ENCODE results near the gene S100A1.
A peak's percentile ranks its signal among the peaks of the same experiment; 100 is the strongest.
"Not testable (repeated sequence)": the region's sequence is repeated elsewhere in the genome, so short reads cannot be mapped to it uniquely, and the experiment has no call there.

The S100A1 gene

DNA sequence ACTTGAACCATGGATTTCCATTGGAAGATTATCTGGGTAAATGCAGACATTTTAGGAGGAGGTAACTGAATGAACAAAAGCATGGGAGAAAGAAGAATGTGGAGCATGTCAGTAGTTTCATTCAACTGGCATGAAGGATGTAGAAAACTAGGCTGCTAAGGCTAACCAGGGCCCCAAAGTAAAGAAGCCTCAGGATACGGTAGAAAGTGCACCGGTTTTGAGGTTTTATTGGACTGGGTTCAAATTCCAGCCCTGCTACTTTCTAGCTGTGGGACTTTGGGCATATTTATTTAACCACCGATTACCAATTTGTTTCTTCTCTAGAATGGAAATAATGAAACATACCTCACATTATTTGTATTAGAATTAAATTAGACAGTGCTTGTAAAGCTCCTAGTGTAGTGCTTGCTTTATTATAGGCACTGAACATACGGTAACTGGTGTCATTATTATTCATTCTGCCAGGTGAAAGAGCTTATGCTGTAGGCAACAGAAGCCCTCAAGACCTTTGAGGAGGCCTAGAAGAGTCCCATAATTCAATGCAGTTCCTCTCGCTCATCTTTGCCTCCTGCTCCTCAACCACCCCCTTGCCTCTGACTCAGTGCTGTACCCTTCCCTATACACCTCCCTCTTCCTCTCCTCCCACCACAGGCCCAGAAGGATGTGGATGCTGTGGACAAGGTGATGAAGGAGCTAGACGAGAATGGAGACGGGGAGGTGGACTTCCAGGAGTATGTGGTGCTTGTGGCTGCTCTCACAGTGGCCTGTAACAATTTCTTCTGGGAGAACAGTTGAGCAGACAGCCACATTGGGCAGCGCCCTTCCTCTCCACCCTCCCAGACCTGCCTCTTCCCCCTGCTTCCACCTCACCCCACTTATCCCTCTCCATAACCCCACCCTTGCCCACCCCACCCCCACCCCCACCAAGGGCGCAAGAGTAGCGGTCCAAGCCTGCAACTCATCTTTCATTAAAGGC, 3.1 kb downstream of the S100A1 start:
- no peak for DNase-seq (ENCODE audit: low spot score)

DNA sequence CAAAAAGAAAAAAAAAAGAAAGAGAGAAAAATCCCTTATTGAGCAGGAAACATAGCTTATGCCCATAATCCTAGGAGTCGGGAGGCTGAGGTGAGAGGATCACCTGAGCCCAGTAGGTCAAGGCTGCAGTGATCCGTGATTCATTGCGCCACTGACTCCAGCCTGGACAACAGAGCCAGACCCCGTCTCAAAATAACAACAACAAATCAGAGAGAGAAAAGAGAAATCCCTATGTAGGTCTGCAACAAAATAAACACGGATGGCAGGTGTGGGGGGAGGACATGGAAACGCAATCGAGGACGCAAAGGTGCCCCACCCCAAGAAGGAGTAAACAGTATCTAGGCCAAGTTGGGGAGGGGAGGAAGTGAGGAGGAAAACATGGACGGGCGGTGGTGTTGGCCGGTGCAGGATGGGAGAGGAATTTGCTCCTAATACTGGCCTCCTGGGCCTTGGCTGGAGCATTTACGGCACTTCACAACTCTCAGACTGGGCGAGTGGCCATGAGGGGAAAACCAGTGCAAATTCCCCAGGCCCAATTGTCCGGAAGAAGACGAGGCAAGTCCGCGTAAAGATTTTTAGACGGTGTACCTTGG, 5.0 kb downstream of the S100A1 start:
- no peak for DNase-seq (ENCODE audit: low spot score)

DNA sequence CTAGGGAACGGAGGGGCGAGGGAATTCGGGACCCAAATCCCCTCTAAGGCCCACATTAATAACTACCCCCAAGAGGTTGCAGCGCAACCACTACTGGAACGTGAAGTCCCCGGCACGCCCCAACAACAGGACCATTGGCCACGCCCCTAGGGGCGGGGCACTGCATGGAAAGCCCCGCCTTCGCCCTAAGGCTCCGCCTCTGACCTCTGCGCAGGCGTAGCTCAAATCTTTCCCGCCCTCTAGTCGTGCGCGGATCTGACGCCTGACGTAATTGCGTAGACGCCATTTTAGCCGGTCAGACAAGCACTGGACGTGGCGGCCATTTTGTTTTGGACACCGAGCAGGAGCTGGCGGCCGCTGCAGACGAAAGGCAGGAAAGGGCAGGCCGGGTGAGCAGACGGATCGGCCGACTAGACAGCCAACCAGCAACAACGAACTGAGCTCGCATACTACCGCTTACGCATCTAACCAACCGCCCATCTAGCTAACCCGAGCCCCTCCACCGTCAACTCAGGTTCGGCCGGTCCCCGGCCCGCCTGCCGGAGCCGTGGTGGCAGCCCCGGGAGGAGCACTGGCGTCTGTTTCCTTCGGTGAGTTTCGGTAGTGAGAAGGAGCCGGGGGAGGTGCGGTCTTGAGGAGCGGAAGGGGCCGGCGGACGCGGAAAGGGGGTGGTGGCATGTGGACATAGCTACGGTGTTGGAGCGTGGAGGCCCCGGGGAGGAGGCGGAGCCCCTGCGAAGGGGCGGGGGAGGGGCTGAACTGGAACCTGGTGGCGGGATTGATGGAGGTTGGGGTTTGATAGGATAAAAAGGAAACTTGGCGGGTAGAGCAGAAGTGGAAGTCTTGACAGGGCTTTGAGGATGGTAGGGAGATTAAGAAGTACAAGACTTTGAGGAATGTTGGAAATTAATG, 5.8 kb downstream of the S100A1 start, which contains the start of gene CHTOP:
TSS of gene CHTOP (plus strand) at position 313 of the 912 bp plus-strand sequence. CDS start 2,523 bp downstream, outside the sequence.
- DNase-seq (ENCODE audit: low spot score), result peak; percentile 96

DNA sequence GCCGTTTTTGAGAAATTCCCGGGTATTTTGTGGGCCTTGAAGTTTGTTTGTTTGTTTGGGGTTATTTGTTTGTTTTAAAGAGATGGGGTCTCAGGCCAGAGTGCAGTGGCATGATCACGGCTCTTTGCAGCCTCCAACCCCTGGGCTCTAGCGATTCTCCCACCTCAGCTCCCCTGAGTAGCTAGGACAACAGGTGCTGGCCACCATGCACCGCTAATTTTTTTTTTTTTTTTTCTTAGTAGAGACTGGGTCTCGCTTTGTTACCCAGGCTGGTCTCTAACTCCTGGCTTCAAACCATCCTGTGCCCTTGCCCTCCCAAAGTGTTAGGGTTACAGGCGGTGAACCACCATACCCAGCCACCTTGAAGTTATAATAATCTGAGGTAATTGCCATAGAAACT, 7.6 kb downstream of the S100A1 start:
- DNase-seq (ENCODE audit: low spot score), result no peak

DNA sequence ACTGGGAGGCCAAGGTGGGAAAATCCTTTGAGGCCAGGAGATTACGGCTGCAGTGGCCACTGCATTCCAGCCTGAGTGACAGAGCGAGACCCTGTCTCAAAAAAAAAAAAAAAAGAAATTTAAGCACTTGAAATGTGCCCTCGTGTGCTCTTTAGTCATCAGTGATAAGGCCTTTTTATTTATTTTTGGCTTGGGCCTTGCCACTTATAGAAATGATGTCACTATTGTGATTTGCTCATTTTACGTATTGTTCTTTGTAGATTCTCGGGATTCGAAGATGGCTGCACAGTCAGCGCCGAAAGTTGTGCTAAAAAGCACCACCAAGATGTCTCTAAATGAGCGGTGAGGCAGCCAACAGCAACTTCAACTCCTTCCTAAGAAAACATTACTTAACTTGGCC, 8.1 kb downstream of the S100A1 start:
- no peak for DNase-seq (ENCODE audit: low spot score)

DNA sequence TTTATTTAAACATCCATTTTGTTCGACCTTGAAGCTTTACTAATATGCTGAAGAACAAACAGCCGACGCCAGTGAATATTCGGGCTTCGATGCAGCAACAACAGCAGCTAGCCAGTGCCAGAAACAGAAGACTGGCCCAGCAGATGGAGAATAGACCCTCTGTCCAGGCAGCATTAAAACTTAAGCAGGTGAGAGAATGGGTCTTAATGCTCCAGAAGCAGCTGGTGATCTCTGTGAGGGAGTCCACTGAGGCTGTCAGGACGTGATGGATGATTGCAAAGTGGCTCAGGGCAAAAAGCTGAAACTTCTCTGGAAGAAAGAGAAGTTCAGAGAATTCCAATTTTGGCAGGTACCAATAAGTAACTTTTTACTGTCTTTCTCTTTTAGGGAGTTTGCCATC, 10.0 kb downstream of the S100A1 start:
- DNase-seq (ENCODE audit: low spot score), result no peak

DNA sequence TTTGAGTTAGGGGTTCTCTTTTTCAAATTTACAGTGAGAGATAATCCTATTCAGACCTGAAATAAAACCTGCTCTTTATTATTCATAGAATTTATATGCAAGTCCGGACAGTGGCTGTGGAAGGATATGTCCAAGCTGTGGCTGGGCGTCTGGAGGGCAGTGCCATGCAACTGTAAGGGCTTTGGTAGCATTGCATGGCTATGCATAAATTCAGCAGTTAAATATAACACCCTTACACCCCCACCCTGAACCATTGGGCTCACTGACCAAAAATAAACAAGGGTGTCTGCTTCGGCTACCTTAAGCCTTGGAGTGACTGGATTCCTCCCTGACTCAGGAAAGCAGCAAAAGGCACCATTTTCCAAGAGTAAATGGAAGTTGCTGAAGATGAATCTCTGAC, 11.0 kb downstream of the S100A1 start:
- no peak for DNase-seq (ENCODE audit: low spot score)

DNA sequence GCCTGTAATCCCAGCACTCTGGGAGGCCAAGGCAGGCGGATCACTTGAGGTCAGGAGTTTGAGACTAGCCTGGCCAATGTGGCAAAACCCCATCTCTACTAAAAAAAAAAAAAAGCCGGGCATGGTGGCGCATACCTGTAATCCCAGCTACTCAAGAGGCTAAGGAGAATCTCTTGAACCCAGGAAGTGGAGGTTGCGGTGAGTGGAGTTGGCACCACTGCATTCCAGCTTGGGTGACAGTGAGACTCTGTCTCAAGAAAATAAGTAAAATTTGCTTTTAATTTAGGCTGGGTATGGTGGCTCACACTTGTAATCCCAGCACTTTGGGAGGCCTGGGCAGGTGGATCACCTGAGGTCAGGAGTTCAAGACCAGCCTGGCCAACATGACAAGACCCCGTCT, 12.0 kb downstream of the S100A1 start:
- not testable (repeated sequence) for DNase-seq (ENCODE audit: low spot score)

DNA sequence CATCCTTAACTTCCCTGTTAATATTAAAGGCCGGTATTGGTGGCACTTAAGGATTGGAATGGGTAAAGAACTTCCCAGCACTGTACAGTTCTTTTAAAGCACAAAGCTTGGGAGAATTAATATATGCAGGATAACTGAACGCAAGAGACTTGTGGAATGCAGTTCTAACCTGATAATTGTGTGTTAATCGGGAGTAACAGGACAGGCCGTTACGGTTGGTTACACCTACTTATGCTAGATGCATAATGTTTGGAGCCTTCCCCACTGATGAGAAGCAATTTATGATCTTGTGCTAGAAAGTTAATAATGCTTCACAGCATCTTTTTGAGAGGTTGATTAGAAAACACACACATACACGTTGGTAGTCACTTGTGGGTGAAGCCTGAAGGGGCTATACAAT, 12.6 kb downstream of the S100A1 start:
- no peak for DNase-seq (ENCODE audit: low spot score)

DNA sequence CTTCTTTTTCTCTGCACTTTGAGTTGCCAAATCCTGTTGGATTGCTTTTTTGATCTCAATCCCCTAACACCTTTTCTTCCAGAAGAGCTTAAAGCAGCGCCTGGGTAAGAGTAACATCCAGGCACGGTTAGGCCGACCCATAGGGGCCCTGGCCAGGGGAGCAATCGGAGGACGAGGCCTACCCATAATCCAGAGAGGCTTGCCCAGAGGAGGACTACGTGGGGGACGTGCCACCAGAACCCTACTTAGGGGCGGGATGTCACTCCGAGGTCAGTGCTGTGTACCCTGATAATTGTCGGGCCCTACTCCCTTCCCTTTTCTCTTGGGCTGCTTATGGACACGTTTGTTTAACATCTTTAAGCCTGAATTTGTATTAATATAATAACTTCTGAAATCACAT, 13.9 kb downstream of the S100A1 start:
- no peak for DNase-seq (ENCODE audit: low spot score)

DNA sequence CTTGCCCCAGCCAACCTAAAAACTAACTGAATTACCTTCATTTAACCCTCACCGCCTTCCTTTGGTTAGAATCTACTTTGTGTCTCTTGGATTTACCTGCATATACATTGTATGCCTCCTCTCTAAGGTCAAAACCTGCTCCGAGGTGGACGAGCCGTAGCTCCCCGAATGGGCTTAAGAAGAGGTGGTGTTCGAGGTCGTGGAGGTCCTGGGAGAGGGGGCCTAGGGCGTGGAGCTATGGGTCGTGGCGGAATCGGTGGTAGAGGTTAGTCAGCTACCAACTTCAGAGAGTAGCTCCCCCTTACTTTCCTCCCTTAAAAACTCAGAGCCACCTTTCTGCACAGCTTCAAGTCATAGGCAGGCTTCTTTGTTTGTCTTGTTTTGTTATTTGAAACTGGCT, 14.9 kb downstream of the S100A1 start:
- DNase-seq (ENCODE audit: low spot score), result no peak

DNA sequence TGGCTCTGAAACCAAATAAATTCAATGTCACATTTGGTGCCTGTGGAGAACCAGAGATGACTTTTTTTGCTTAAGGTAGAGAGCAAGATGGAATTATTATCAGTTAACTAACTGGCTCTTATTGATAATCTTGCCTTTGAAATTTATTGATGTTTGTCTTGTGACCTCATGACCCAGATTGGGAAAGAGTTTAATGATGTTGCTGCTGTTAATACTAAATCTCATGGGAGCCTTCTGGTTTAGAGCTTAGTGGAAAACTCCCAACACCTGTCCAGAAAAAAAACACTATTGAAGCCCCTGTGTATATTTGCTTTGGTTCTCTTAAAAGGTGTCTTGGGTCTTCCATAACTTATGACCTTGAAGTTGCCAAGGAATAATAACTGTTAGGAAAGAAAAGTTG, 15.6 kb downstream of the S100A1 start:
- DNase-seq (ENCODE audit: low spot score), result no peak

DNA sequence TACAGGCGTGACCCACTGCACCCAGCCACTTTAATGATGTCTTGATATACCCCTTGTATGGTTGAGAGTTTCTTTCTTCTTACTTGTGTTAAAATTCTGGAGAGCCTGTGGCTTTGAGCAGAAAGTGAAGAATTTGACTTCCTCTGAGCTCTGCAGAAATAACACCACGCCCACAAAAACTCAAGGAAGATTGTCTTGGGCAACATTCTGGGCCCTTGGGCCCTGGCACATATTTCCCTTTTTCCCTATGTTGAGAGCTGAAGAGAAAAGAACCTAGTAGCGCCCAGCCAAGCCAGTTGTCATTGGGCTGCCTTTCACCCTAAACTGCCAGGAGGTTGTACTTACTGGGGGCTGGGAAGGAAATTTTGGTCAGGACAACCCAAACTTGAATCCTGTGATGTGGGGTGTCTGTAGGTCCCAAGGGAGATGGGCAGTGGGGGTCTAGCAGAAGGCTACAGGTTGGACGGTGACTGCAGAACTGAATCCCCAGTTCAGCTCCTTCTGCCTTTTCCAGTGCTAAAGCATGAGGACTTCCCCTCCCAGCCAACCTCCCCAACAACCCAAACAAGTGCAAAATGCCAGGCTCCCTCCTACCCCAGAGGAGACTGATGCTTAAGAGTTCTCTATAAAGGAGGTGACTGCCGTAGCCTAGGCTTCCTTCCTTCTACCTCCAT, 18.6 kb downstream of the S100A1 start:
- no peak for DNase-seq (ENCODE audit: low spot score)

DNA sequence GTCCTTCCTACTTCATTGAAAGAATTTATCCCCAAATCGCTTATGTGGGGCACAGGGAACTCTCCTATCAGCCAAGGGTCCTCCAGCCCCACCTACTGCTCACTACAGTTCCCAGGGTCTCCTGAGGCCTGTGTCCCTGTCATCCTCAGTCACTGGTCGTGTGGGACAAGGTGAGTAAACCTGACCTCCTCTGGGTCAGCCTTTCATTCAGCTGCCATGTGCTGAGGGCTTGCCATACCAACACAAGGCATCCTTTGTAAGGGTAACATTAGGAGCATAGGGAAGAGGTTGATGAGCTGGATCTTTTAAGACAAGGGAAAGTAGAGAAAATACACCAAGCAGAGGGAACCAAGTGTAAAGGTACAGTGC, 19.1 kb downstream of the S100A1 start:
- no peak for DNase-seq (ENCODE audit: low spot score)

DNA sequence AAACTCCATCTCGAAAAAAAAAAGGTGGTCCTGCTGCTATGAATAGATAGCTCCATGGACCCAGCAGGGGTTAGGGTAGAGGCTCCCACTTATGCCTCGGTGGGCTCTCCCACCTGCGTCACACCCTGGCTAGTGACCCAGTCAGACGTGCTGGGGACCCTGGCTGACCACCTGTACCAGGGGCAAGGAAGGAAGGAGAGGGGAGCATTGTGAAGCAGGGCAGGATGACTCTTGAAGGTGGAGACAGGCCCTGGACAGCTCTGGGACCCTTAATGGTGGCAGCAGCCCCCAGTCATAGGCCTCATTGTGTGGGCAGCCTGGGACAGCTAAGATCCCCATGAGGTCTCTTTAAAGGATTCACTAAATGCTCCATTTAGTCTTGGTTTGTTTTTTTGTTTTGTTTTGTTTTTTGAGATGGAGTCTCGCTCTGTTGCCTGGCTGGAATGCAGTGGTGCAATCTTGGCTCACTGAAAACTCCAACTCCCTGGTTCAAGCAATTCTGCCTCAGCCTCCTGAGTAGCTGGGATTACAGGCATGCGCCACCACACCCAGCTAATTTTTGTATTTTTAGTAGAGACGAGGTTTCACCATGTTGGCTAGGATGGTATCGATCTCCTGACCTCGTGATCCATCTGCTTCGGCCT, 19.9 kb downstream of the S100A1 start:
- no peak for DNase-seq (ENCODE audit: low spot score)

DNA sequence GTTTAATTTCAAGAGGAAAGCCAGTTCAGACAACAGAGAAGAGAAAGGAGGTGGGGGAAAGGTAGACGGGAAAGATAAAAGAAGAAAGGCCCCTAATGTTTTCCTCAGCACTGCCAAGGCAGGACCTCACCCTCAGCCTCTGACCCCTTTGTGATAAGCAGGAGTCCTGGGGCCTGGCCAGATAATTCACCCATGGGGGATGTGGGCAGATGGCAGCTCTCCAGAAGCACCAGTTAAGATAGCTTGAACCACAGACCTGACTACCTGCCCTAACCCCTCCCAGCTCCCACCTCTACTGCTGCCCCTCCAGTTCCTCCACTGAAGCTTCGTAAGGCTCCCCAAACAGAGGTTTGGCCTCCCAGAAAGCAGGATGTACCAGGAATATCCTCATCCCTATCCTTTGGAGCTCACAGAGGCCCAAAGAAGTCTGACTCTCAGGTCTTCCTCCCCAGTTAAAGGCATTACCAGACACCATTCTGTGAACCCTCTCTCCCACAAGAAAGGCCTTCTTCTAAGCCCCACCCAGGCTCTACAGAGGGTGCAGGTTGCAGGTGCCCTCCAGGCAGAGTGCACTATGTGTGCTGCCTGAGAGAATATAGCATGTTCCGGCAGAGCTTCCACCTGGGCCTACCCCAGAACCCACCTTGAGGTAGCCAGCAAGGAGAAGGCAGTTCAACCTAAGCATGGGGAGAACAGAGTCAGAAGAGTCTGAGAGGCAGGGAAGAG, 21.1 kb downstream of the S100A1 start:
- DNase-seq (ENCODE audit: low spot score), result peak; percentile 35

DNA sequence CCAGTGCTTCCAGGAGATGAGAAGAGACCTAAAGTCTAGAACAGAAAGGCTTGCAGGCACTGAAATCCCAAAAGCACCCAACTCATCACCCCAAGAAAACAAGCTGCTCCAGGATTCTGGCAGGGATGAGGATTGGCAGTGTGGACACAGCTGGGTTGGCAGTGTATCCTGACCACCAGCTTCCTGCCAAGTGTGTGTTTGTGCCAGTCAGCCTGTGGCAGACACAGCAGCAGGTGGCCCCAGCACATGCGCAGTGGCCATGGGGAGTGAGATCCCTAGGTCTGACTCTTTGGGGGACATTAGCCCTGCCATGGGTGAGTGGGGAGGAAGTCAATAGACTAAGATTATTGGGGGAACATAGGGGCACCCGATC, 21.6 kb downstream of the S100A1 start:
- DNase-seq (ENCODE audit: low spot score), result no peak

DNA sequence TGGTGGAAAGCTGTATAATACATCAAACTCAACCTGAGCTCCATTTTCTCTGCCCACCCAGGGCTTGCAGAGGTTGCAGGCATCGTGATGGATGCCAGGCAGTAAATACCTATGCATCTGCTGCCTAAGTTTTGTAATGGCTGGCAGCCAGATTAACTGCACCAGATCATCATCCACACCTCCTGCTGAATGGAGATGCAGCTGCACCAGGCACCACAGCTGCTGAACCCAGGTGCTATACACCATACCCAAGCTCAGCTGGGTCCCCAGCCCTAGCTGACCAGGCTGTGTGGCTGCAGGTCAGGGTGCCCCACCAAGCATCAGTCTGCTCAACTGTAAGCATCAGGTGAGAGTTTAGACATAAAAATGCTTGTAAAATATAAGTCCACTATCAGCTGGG, 23.5 kb downstream of the S100A1 start:
- no peak for DNase-seq (ENCODE audit: low spot score)

DNA sequence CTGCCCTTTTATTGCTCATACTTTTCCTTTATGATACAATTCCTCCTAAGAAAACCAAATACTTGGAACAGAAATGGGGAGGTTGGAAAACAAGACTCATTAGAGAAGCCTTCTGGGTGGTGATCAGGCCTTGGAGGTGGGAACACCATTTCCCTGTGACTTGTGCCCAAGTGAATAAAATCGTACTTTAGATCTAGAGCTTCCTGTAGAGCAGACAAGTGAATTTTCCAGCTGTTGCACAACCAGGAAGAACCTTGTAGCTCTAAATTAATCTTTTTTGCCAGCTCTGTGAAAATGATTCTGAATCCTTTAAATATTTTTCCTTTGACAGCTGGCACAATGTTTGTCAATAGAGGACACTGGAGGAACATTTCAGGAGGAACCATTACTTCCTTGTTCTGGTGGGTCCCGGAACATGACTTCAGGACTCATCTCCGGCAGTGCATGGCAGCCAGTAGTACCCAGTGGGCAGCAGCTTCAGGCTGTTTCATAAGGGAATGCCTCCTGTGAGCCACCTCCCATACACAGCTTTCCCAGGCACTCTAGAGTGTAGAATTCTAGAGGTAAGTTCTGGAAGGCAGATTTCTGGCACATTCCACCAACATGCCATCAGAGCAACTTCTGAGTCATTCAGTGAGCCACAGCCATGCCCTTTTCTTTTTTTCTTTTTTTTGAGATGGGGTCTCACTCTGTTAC, 24.7 kb downstream of the S100A1 start:
- no peak for DNase-seq (ENCODE audit: low spot score)

DNA sequence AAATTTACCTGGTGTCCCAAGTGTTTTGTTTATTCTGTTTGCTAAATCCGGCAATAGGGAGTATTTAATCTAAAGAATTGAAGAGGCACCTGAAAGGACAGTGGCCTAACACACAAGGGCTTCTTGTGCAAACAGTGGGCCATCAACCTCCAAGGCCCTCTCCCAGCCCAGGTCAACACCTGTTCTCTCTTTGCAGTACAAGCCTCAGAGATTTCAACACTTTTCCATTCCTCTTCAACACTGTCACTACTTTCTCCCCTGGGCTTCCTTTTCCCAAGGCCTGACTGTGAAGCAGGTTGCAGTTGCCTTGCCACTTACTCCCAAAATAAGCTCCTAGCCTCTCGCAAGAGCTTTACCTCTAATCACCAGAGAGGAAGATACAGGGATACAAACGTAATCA, 27.1 kb downstream of the S100A1 start:
- DNase-seq (ENCODE audit: low spot score), result no peak
